ENCODE data around the gene KIZ.

KIZ gene

GRCh38 chr20:21181028-21181427 lies 55.1 kb downstream of the KIZ start:
- DNase-seq: no peak

DNA sequence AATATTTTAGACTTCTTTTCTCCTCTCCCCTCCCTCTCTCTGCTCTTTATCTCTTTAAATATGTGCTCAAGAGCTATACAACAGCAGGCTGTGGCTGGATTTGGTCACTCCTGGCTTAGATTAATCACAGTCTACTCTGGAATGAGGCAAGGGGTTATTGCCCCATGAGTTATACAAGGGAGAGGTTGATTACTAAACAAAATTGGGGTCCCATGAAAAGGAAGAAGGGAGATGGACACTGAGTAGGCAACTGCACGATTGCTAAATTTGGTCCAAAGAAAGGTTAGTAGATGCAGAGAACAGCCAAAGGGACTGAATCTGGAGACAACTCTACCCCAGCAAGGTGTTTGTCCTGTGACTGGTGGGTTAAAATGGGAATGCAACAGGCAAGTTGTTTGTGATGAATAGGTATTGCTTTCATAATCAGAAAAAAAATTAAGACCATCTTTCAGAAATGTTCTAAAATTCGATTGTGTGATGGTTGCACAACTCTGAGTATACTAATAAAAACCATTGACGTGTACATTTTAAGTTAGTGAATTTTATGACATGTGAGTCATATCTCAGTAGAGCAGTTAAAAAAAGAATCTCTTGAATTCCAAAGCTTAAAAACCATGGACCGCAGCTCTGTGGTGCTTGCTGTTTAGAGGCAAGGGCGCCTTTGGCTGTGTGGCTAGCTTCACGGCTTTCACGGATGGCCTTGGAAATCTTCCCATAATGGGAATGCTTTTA lies 57.1 kb downstream of the KIZ start:
- peak; percentile 39 for DNase-seq

DNA sequence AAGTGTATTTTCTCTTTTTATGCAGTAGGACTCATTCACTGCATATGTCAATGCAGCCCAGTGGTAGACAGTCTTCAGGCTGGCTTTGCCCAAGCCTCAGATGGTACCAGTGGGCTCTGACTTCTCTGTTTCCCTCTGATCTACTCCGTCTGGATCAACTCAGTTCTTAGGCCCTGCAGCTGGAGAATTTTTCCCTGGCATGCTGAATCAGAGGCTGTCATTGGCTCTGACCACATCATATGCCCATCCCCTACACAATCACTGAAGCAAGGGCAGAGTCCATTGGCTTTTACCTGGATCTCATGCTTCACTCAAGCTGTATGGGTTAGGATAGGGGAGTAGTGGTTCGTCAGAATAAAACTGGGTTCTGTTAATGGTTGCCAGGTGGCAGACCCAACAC lies 57.8 kb downstream of the KIZ start:
- DNase-seq: no peak

DNA sequence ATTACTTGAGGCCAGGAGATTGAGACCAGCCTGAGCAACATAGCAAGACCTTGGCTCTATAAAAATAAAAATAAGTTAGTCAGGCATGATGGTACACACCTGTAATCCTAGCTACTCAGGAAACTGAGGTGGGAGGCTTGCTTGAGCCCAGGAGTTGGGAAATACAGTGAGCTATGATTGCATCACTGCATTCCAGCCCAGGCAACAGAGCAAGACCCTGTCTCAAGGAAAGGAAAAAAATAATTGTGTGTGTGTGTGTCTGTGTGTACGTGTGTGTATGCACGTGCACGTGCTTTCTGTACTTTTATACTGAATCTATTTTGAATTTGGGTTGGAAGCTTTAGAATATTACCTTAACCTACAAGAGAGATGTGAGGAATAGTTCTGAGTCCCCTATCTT lies 58.9 kb downstream of the KIZ start:
- no peak for DNase-seq

GRCh38 chr20:21185849-21186248 lies 60.0 kb downstream of the KIZ start:
- no peak for DNase-seq

GRCh38 chr20:21189761-21190523 lies 64.1 kb downstream of the KIZ start:
- no peak for DNase-seq

GRCh38 chr20:21190869-21191268 lies 65.0 kb downstream of the KIZ start:
- DNase-seq: no peak

DNA sequence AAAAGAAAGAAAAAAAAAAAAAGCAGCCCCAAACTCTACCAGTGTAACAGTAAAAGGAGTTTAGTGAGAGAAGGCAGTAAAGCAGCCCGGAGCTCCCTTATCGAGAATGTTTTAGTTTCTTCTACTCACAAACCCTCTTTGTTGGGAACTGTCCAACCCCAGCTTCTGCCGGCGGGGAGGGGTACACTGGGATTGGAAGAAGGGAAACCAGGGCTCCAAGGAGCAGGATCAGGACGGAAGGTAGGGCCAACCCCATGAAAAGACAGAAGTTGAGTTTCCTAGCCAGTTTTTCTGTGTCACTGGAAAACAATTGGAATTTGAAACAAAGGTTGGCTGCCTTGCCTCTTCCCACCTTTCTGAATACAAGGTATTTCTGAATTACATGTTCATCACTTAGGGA lies 66.0 kb downstream of the KIZ start:
- DNase-seq: no peak

GRCh38 chr20:21202259-21202658 lies 76.4 kb downstream of the KIZ start:
- DNase-seq: no peak

GRCh38 chr20:21203088-21203656 lies 77.3 kb downstream of the KIZ start:
- no peak for DNase-seq

- DNase-seq: no peak
These were observed 80.7 kb downstream of the KIZ start for GRCh38 chr20:21206584-21206983.

DNA sequence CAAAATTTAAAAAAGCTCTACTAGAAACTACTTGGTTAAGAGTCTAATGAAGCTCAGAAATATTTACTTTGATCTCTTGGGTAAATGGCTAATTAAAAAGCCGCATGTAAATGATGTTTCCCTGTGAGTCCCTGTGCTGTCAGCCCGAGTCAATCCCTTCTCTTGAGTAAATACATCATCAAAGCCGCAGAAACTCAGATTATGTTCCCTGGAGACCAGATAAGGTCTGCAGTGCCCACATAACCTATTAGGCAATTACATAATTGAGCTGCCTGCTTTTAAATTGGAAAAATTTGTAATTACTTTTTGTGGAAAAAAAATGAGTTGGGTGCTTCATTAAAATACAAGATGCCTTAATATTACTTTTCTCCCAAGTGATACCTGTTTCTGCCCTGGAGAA lies 83.1 kb downstream of the KIZ start:
- DNase-seq: no peak

DNA sequence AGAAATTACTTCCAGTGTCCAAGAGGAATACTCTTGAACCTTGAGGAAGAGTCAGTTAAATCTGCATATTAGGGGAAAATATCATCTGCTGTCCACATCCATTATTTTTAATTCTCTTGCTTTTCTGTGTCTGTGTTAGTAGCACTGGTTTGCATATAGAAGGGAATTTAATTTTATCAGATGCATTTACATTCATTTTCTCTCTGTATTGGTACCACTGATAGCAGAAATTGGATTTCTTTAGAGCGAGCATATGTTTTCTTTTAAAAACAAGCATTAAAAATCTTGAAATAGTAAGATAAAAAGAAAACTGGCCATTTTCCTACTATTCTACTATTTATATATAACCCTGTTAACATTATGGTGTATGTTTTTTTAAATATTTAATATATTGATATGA lies 83.8 kb downstream of the KIZ start:
- no peak for DNase-seq

DNA sequence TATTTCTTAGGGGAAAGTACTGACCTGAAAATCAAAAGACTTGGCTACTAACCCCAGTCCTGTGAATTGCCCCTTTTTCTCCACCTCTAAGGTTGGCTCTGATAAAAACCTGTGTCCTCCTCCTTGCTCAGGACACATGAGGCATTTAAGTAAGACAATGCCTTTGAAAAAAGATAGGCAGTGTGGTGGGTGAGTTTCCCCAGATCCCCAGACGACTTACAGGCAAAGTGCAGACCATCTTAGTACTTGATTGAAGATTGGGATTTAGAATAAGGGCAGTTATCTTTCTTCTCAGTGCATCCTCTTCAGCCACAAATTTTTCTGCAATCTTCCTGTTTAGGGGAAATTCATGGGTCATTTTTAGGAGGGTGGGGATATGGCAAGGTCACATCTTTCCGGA lies 87.8 kb downstream of the KIZ start:
- no peak for DNase-seq

GRCh38 chr20:21214431-21214830 lies 88.5 kb downstream of the KIZ start:
- DNase-seq: no peak

- no peak for DNase-seq
These were observed 93.8 kb downstream of the KIZ start for GRCh38 chr20:21219686-21220085.

DNA sequence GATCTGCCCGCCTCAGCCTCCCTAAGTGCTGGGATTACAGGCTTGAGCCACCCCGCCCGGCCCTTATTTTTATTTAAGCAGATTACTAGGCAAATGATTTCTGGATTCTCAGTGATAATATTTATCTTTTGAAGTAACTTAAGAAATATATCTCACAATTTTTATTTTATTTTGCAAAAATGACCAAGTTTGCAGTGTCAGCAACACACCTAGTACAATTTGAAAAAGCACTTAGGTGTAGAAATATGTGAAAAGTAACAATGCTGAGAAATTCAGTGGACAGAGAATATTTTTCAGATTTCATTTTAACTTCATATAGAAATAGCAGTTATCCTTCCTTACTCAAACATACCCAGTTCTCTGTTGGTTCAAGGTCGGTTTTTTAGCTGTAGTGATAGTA lies 98.3 kb downstream of the KIZ start:
- no peak for DNase-seq

DNA sequence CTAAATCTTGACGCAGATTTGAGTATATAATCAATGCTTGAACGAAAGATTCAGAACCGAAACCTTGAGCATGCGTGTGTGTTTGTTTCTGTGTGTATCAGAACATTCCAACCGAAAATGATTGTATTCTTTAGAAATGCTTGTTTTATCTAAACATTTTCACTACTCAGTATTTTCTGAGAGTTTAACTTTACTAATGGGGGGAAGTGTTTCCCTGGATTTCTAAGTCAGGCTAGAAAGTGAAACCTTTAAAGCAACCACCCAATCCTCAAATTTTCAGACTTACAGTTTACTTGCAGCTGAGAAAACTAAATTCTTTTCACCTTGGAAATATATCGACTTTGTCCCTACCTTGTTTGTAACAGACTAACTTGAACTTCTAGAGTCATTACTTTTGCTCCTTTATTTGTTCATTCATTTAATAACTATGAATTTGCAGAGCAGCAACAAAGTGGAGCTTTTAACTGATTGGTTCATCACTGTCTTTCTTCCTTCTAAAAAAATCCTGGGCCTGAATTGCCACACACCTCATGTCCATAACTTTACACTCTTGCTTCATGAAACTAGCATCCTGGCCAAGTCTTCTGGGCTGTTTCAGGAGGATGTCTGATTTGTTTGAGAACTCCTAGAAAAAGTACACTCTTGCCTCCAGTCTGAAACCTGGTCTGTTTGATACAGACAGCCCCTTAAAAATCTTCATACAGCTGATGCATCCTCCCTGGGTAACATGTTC lies 99.5 kb downstream of the KIZ start:
- DNase-seq: no peak

- no peak for DNase-seq
These were observed 102.6 kb downstream of the KIZ start for GRCh38 chr20:21228511-21228910.

DNA sequence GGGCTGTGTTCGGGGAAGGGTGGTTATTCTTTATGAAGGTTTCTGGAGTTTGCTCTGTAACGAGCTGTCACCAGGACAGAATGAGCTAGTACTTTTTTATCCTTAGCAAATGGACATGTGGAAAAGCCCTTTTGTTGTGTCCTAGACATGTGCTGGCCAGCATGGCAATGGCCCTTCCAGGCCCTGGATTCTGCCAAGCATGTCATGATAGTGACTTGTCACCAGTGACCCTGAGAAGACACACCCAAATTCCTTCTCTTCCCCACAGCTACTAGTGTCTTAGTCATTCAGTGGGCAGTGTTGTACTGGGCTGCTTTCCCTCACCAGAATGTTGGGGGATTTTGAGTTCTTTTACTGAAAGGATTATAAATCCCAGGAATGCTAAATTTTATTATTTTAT lies 103.3 kb downstream of the KIZ start:
- no peak for DNase-seq

- DNase-seq: no peak
These were observed 104.3 kb downstream of the KIZ start for GRCh38 chr20:21230220-21230619.

DNA sequence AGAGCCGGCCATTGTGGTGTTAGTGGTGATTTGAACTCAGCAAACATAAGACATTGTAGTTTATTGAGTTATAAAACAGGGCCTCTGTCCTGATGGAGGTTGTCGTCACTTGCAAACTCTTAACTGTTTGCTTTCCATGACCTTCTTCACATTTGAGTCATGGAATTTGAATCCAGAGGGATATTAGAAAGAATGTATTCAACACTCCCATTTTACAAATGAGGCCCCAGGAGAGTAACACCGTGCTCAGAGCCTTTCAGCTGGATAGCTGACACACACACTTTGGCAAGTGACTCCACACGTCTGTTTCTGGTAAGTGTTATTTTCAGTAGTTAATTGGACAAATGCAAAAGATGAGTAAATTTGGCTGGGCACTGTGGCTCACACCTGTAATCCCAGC lies 104.8 kb downstream of the KIZ start:
- DNase-seq: no peak

- DNase-seq: no peak
These were observed 106.8 kb downstream of the KIZ start for GRCh38 chr20:21232546-21233280.
